ENCODE measurements around the gene CRYBA1. TPM values are rescaled to one million over a fixed set of nuclear protein-coding genes. Genes with fewer than 3 reads are reported as not detected.

Gene CRYBA1
- polyA plus RNA-seq, 3 donors = not detected

DNA sequence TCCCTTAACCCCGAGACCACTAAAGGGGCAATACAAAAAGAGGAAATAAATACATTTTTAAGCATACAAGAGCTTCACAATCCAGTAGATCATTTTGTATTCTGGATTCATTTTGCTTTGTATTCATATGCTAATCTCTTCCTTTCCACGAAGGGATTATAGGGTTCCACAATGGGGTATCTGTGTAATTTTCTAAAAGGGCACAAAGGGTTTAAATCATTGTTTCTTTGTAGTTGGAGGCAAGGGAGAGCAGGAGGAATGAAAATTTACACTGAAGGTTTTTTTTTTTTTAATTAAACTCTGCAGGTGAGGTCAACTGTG is 47.9 kb downstream of the CRYBA1 start:
- peaks cover 32% of the 10 kb centered on the region for H3K4me1 Mint-ChIP-seq
- DNase-seq = no peak
- H2AFZ ChIP-seq (ENCODE audit: insufficient read depth, low read depth, low read length, poor library complexity, severe bottlenecking) = peak overlapping the region; percentile 82
- intact Hi-C loops (cut with micrococcal nuclease) = loop anchor here (5.0 kb wide), 2 partner anchors 37 to 152 kb away; no protein-coding TSS in a partner anchor
- H3K36me3 ChIP-seq (replicated peaks in 1 of 2; ENCODE audit: control insufficient read depth in 1 of 2, insufficient read depth in 2 of 2, low read length in 2 of 2) = peaks cover 7 to 12% of the 10 kb centered on the region in 2 donors
- no peaks in the 10 kb centered on the region for H3K9me3 ChIP-seq (replicated peaks in 1 of 2; ENCODE audit: control insufficient read depth in 1 of 2, insufficient read depth in 1 of 2, low read length in 2 of 2)
- TF ChIP-seq, protein P1, sequence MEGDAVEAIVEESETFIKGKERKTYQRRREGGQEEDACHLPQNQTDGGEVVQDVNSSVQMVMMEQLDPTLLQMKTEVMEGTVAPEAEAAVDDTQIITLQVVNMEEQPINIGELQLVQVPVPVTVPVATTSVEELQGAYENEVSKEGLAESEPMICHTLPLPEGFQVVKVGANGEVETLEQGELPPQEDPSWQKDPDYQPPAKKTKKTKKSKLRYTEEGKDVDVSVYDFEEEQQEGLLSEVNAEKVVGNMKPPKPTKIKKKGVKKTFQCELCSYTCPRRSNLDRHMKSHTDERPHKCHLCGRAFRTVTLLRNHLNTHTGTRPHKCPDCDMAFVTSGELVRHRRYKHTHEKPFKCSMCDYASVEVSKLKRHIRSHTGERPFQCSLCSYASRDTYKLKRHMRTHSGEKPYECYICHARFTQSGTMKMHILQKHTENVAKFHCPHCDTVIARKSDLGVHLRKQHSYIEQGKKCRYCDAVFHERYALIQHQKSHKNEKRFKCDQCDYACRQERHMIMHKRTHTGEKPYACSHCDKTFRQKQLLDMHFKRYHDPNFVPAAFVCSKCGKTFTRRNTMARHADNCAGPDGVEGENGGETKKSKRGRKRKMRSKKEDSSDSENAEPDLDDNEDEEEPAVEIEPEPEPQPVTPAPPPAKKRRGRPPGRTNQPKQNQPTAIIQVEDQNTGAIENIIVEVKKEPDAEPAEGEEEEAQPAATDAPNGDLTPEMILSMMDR (IDR thresholded peaks at IDR 0.05) = no peak
- peak overlapping the region; percentile 89 for H3K9ac ChIP-seq (ENCODE audit: insufficient read depth, low read length, poor library complexity, severe bottlenecking)
- peak overlapping the region; percentile 81 for H3K4me2 ChIP-seq (replicated peaks; ENCODE audit: extremely low read depth, low read length, poor library complexity, severe bottlenecking)
- H3K27ac ChIP-seq (ENCODE audit: low read depth in 1 of 2, low read length in 2 of 2) = peak overlapping the region; percentile 98 to 99
- H3K4me3 ChIP-seq (replicated peaks in 1 of 3; ENCODE audit: low read depth in 2 of 3, low read length in 3 of 3) = peak overlapping the region; percentile 50 to 100 (median 99)
- H3K27me3 Mint-ChIP-seq (ENCODE audit: low read depth in 3 of 3) = peaks cover 0 to 10% (median 0%) of the 10 kb centered on the region in 3 donors
- peak overlapping the region; percentile 99 to 100 (median 99) for H3K27ac Mint-ChIP-seq
- peaks cover 32 to 38% of the 10 kb centered on the region in 2 donors for H3K4me1 ChIP-seq (ENCODE audit: control insufficient read depth in 1 of 2, insufficient read depth in 2 of 2, low read length in 2 of 2)
- H3K27me3 ChIP-seq (ENCODE audit: control insufficient read depth in 2 of 2, insufficient read depth in 2 of 2, low read length in 2 of 2) = no peaks in the 10 kb centered on the region
- H3K36me3 Mint-ChIP-seq = peaks cover 5 to 9% of the 10 kb centered on the region in 2 donors
- WGBS (ENCODE audit: insufficient coverage) = no CpG with 5 or more reads among the region's 2 CpGs
- peaks cover 40% of the 10 kb centered on the region for H4K20me1 ChIP-seq (ENCODE audit: insufficient read depth, low read length)
- peak overlapping the region; percentile 100 for H3K4me3 Mint-ChIP-seq
- H3K9me3 Mint-ChIP-seq = peaks cover 0 to 2% (median 0%) of the 10 kb centered on the region in 7 donors
- peaks cover 43% of the 10 kb centered on the region for H3K79me2 ChIP-seq (ENCODE audit: insufficient read depth, low read length)

- Histone ChIP-seq H3K27ac (ENCODE audit: low read depth in 1 of 2, low read length in 2 of 2) (no peak overlapping the region), H3K9me3 (replicated peaks in 1 of 2; ENCODE audit: control insufficient read depth in 1 of 2, insufficient read depth in 1 of 2, low read length in 2 of 2) (no peaks in the 10 kb centered on the region), H4K20me1 (ENCODE audit: insufficient read depth, low read length) (peaks cover 31% of the 10 kb centered on the region), H3K27me3 (ENCODE audit: control insufficient read depth in 2 of 2, insufficient read depth in 2 of 2, low read length in 2 of 2) (no peaks in the 10 kb centered on the region), H3K4me3 (replicated peaks in 1 of 3; ENCODE audit: low read depth in 2 of 3, low read length in 3 of 3) (no peak overlapping the region), H3K4me2 (replicated peaks; ENCODE audit: extremely low read depth, low read length, poor library complexity, severe bottlenecking) (no peak overlapping the region), H3K79me2 (ENCODE audit: insufficient read depth, low read length) (peaks cover 34% of the 10 kb centered on the region), H2AFZ (ENCODE audit: insufficient read depth, low read depth, low read length, poor library complexity, severe bottlenecking) (no peak overlapping the region), H3K9ac (ENCODE audit: insufficient read depth, low read length, poor library complexity, severe bottlenecking) (no peak overlapping the region), H3K4me1 (ENCODE audit: control insufficient read depth in 1 of 2, insufficient read depth in 2 of 2, low read length in 2 of 2) (peaks cover 24 to 29% of the 10 kb centered on the region in 2 donors), H3K36me3 (replicated peaks in 1 of 2; ENCODE audit: control insufficient read depth in 1 of 2, insufficient read depth in 2 of 2, low read length in 2 of 2) (peaks cover 0 to 3% of the 10 kb centered on the region in 2 donors)
- H3K4me1 Mint-ChIP-seq = peaks cover 23% of the 10 kb centered on the region
- peaks cover 0 to 10% (median 0%) of the 10 kb centered on the region in 3 donors for H3K27me3 Mint-ChIP-seq (ENCODE audit: low read depth in 3 of 3)
- no CpG with 5 or more reads among the region's 3 CpGs for WGBS (ENCODE audit: insufficient coverage)
- intact Hi-C loops (cut with micrococcal nuclease) = loop anchor here in 1 of 2 donors (5.0 kb wide), 1 partner anchor 97 kb away; the partner anchor contains the start of gene TAOK1
- H3K36me3 Mint-ChIP-seq = no peaks in the 10 kb centered on the region
- no peak for DNase-seq
- peak overlapping the region in 2 of 7 donors; percentile 30 to 68 for H3K27ac Mint-ChIP-seq
- no peak overlapping the region for H3K4me3 Mint-ChIP-seq
- H3K9me3 Mint-ChIP-seq = peaks cover 0 to 2% (median 0%) of the 10 kb centered on the region in 7 donors
- TF ChIP-seq, protein P1 (IDR thresholded peaks at IDR 0.05) = no peak
These were observed 48.8 kb downstream of the CRYBA1 start for GRCh38 chr17:29295420-29295819.

Data from CD14-positive monocyte (primary cell).